Colon (tissue), 2 donors: Measurements from ENCODE around the gene RSPH3.

ENCODE experiments used
- FAIRE-seq: peaks from 2 replicates; lab custom pipeline; 2012; peaks lifted over from hg19 to GRCh38; lab: Jason Lieb, UNC
- donor health status: control.
- donor health status: control.

Gene RSPH3

DNA sequence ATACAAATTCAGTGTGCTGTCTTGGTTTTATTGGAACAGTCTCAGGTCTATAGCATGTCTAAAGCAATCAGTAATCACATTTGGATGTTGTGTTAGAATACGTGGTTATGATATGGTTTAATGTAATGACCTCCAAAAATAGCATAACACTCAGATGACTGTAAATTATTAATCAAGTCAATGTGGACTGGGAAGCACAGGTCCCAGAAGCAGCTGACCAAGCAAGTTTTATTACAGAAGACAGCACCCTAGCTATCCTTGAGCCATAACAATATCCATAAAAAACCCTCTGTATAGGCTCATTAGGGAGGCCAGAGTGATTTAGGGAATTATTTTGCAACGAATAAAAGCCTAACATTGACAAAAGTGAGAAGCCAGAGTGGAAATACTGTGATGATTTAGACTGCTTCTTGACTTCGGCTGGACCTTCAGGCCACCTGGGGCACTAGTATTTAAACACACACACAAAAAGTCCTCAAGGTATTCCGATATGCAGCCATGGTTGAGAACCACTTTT lies 66.9 kb downstream of the RSPH3 start:
- no peak for FAIRE-seq

DNA sequence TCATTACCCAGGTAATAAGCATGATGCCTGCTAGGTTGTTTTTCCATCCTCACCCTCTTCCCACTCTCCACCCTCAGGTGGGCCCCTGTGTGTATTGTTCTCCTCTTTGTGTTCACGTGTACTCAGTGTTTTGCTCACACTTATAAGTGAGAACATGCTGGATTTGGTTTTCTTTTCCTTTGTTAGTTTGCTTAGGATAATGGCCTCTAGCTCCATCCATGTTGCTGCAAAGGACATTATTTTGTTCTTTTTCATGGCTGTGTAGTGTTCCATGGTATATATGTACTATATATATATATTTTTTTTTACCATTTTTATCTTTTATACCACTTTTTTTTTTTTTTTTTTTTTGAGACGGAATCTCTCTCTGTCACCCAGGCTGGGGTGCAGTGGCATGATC lies 71.9 kb downstream of the RSPH3 start:
- FAIRE-seq, result no peak

DNA sequence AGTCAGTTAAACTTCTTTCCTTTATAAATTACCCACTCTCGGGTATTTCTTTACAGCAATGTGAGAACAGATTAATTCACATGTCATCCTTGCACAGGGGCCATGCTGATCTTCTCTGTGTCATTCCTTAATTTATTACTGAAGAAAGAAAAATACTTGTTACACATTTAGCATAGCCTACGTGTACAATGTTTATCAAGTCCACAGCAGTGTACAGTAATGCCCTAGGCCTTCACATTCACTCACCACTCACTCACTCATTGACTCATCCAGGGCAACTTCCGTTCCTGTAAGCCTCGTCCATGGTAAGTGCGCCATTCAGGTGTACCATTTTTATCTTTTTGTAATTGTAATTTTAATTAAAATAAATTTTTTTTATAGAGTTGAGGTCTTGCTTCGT lies 73.6 kb downstream of the RSPH3 start:
- no peak for FAIRE-seq

DNA sequence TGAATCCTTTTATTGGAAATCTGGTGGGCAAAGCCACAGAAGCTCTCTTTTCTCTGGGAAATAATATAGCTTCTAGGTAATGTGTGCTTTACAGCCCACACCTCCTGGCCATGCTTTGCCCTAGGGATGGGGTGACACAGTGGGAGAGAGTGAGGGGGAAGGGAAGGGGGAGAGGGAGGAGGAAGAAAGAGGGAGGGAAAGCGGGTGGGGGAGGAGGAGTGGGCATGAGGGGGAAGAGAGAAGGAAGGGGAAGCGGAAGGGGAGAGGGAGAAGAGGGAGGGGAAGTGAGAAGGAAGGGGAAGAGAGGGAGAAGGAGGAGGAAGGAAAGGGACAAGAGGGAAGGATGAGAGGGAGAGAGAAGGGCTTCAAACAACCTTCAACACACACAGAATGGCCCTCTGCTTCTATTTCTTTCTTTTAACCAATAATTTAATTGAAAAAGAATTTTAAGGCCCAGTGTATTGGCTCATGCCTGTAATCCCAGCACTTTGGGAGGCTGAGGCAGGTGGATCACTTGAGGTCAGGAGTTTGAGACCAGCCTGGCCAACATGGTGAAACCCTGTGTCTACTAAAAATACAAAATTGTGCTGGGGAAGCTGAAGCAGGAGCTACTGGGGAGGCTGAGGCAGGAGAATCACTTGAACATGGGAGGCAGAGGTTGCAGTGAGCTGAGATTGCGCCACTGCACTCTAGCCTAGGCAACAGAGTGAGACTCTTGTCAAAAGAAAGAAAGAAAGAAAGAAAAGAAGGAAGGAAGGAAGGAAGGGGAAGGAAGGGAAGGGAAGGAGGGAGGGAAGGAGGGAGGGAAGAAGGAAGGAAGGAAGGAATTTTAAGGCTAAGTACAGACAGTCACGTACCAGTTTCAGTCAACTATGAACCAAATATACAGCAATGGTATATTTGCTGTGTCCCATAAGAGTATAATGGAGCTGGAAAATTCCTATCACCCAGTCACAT lies 75.2 kb downstream of the RSPH3 start:
- FAIRE-seq, result no peak

DNA sequence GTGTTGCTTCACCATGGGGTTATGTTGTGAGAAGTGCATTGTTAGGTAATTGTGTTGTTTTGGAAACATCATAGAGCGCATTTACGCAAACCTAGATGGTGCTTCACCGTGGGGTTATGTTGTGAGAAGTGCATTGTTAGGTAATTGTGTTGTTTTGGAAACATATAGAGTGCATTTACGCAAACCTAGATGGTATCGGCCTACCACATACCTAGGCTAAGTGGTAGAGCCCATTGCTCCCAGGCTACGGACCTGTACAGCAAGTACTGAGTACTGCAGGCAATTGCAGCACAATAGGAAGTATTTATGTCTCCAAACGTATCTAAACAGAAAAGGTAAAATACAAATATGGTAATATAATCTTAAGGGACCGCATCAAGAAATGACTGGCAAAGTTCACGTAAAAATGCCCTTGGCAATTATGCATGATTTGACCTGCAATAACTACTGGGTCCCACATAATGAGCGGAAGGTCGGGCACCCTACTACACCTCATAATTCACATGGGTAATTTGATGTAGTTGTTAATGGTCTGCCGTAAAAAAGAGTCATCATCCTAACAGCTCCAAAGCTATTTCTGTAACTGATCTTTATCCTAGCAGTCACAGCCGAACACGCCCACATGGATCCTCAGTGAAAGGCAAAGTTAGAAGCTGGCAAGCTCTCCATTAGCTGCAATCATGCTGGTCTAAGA lies 76.0 kb downstream of the RSPH3 start:
- no peak for FAIRE-seq
